Ishikawa (cell line): Measurements from ENCODE around the gene SEC14L6.

Experiments
- CEBPB ChIP-seq: IDR thresholded peaks from 2 replicates; pipeline ENCODE4 v1.6.1; 2012
- CREB1 ChIP-seq: IDR thresholded peaks from 2 replicates; pipeline ENCODE4 v1.6.1; 2012; ENCODE audit warnings: low read depth
- EGR1 ChIP-seq: IDR thresholded peaks from 2 replicates; pipeline ENCODE4 v1.6.1; 2012
- EP300 ChIP-seq: IDR thresholded peaks from 2 replicates; pipeline ENCODE4 v1.6.1; 2012; ENCODE audit warnings: borderline replicate concordance
- NFIC ChIP-seq: IDR thresholded peaks from 2 replicates; pipeline ENCODE4 v1.6.1; 2012
- RAD21 ChIP-seq: IDR thresholded peaks from 2 replicates; pipeline ENCODE4 v1.6.1; 2012; ENCODE audit warnings: low read depth
- REST ChIP-seq: IDR thresholded peaks from 2 replicates; pipeline ENCODE4 v1.6.1; 2012; ENCODE audit warnings: low read depth, mild to moderate bottlenecking
- TCF12 ChIP-seq: IDR thresholded peaks from 2 replicates; pipeline ENCODE4 v1.6.1; 2012; ENCODE audit warnings: low read depth
- YY1 ChIP-seq: IDR thresholded peaks from 2 replicates; pipeline ENCODE4 v1.6.1; 2012; ENCODE audit warnings: low read depth
- ZBTB7A ChIP-seq: IDR thresholded peaks from 2 replicates; pipeline ENCODE4 v1.6.1; 2012; ENCODE audit warnings: low read depth
- TF ChIP-seq, protein P1 (sequence below): IDR thresholded peaks from 2 replicates; pipeline ENCODE4 v1.6.1; 2012
- TF ChIP-seq, protein P2 (sequence below): IDR thresholded peaks from 2 replicates; pipeline ENCODE4 v1.6.1; 2012

- no peak for TF ChIP-seq RAD21
- TF ChIP-seq, protein P1, sequence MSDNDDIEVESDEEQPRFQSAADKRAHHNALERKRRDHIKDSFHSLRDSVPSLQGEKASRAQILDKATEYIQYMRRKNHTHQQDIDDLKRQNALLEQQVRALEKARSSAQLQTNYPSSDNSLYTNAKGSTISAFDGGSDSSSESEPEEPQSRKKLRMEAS = no peak
- no peak for TF ChIP-seq CREB1
- no peak for TF ChIP-seq NFIC
- TF ChIP-seq, protein P2, sequence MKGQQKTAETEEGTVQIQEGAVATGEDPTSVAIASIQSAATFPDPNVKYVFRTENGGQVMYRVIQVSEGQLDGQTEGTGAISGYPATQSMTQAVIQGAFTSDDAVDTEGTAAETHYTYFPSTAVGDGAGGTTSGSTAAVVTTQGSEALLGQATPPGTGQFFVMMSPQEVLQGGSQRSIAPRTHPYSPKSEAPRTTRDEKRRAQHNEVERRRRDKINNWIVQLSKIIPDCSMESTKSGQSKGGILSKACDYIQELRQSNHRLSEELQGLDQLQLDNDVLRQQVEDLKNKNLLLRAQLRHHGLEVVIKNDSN = no peak
- no peak for TF ChIP-seq EP300
- TF ChIP-seq EGR1 = no peak
- no peak for TF ChIP-seq ZBTB7A
- no peak for TF ChIP-seq CEBPB
- TF ChIP-seq TCF12 = no peak
- TF ChIP-seq REST = no peak
- no peak for TF ChIP-seq YY1
These were observed 63.4 kb downstream of the SEC14L6 start for GRCh38 chr22:30483169-30483568.
